Fibroblast of lung (primary cell): ENCODE results near the gene IL1RN.

Source experiments
- EZH2 ChIP-seq: IDR thresholded peaks from 2 replicates; pipeline ENCODE4 v1.5.1; 2012; ENCODE audit warnings: low read length, control low read depth, mild to moderate bottlenecking; ENCODE audit errors: missing control alignments
- TF ChIP-seq, protein P1 (sequence below), 2 donors: IDR thresholded peaks in 1 of 2; conservative IDR thresholded peaks in 1 of 2; 1 replicate in 1 of 2; 2 replicates in 1 of 2; pipeline ENCODE4 v1.5.1; 2011 to 2012; ENCODE audit warnings: low read length in 2 of 2, control low read depth in 1 of 2, inconsistent platforms in 1 of 2, low read depth in 1 of 2, mild to moderate bottlenecking in 1 of 2

GRCh38 chr2:113164215-113164929, 37.0 kb downstream of the IL1RN start:
- TF ChIP-seq, protein P1, sequence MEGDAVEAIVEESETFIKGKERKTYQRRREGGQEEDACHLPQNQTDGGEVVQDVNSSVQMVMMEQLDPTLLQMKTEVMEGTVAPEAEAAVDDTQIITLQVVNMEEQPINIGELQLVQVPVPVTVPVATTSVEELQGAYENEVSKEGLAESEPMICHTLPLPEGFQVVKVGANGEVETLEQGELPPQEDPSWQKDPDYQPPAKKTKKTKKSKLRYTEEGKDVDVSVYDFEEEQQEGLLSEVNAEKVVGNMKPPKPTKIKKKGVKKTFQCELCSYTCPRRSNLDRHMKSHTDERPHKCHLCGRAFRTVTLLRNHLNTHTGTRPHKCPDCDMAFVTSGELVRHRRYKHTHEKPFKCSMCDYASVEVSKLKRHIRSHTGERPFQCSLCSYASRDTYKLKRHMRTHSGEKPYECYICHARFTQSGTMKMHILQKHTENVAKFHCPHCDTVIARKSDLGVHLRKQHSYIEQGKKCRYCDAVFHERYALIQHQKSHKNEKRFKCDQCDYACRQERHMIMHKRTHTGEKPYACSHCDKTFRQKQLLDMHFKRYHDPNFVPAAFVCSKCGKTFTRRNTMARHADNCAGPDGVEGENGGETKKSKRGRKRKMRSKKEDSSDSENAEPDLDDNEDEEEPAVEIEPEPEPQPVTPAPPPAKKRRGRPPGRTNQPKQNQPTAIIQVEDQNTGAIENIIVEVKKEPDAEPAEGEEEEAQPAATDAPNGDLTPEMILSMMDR (conservative IDR thresholded peaks at IDR 0.05 in 1 of 2, IDR thresholded peaks at IDR 0.05 in 1 of 2; ENCODE audit: low read depth in 1 of 2, low read length in 2 of 2), result no peak
- no peak for TF ChIP-seq EZH2
